Hematopoietic multipotent progenitor cell treated with erythropoietin and hydrocortisone succinate and interleukin-3 and kit ligand, for 15 days (in vitro differentiated cells): Measurements from ENCODE around the gene ZSCAN20.
"Not testable (repeated sequence)": the region's sequence is repeated elsewhere in the genome, so short reads cannot be mapped to it uniquely, and the experiment has no call there.

ENCODE experiments used
- DNase-seq: peaks from one replicate; pipeline ENCODE4 v3.0.0-alpha.2; 2015; ENCODE audit warnings: low spot score

ZSCAN20 gene

DNA sequence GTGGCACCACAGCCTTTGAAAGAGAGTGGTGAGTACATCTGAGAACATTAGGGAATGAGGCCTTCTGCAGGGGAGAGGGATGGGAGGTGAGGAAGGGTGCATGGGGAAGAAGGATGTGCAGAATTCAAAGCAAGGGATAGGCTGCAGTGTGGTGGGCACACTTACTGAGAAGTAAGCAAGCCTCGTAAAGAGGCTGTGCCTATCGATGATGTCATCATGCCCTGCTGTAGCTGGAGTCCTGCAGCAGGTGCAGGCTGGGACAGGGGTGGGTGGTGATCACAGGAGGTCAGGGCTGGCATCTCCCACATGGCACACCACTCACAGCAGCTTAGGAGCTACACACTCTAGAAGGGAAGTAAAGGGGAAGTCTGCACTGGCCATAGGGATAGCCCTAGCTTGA is 16.2 kb downstream of the ZSCAN20 start:
- no peak for DNase-seq

DNA sequence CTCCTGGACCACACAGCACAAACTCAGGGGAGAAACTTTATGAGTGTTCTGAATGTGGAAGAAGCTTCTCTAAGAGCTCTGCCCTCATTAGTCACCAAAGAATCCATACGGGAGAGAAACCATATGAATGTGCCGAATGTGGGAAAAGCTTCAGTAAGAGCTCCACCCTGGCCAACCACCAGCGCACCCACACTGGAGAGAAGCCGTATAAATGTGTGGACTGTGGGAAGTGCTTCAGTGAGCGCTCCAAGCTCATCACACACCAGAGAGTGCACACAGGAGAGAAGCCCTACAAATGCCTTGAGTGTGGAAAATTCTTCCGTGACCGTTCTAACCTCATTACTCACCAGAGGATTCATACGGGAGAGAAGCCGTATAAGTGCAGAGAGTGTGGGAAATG is 22.5 kb downstream of the ZSCAN20 start:
- DNase-seq = no peak

DNA sequence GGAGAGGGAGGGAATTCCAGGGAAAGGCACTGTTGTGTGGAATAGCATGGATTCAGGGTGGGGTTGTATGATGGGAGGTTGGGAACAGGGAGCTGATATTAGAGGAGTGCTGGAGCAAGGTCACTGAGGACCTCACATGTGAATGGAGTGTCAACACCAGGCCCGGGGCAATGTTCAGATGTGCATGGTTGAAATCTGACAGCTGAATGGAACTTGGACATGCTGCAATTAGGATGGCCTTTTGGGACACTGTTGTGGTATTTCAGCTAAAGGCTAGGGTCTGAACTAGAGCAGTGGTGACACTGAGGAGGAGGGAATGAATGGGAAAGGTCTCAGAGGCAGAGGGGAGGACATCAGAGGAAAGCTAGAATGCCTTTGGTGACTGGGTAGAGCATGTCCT is 25.0 kb downstream of the ZSCAN20 start:
- no peak for DNase-seq

DNA sequence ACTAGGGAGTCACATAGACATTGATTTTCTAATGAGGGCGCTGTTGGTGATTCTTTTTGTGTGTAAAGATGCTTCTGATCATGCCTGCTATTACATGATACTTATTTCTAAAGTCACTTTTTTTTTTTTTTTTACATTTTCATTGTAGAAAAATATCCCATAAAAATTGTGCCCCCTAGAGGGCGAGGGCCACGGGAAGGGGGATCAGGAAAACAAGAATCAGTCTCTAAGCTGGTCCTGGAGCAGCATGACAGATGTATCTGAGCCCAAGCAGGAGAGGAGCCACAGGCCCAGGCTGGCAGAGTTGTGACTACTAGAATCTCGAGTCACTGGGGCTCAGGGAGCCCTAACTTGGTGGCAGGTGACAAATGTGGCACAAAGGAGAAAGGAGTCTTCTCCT is 28.1 kb downstream of the ZSCAN20 start:
- no peak for DNase-seq

DNA sequence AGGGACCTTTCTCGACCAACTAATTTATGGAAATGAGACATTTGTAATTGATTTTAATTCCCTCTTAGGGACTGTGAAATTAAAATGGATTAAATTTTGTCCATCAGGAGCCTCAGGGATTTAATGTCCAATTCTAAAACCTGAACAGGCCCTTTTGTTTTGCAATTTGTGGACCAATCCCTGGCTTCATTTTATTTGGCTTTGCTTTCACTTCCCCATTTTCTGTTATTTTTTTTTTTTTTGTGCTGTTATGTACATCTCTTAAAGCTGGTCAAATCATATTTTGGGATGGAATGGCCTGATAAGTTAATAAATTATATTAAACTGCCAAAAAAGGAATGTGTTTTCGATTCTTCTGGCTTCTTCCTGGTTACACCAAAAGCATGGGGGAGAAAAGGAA is 28.9 kb downstream of the ZSCAN20 start:
- DNase-seq = no peak

DNA sequence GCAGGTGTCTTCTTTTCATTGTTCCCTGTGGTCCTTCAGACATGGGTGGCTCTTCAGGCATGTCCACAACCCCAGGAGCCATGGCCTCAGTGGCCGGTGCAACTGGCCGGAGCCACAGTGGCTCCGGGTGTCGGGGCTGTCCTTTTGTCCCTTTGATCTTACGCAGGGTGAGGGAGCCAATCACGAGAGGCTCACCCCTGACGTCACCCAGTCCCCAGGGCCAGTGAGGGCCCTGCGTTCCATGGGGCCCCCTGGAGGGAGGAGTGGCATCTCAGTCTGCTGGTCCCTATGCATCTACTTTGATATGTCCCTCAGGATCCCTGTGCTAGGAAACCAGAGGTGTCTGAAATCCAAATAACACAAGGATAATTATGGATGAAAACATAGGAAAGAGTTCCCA is 29.3 kb downstream of the ZSCAN20 start:
- DNase-seq = no peak

DNA sequence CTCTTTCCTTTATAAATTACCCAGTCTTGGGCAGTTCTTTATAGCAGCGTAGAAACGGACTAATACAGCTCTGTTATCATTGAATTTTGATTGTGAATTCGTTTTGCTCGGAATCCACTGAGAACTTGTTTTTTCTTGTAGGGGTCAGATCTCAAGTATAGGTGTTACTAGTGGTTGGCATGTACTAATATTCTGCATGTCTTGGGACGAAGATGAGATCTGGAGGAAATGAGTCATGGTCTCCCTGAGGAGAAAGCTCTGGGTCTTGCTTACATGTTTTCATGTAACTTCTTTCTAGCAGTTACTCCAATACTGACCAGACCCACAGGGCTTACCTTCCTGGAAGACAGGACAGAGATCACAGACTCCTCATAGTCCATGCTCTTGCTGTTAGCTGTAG is 30.3 kb downstream of the ZSCAN20 start:
- DNase-seq = no peak

DNA sequence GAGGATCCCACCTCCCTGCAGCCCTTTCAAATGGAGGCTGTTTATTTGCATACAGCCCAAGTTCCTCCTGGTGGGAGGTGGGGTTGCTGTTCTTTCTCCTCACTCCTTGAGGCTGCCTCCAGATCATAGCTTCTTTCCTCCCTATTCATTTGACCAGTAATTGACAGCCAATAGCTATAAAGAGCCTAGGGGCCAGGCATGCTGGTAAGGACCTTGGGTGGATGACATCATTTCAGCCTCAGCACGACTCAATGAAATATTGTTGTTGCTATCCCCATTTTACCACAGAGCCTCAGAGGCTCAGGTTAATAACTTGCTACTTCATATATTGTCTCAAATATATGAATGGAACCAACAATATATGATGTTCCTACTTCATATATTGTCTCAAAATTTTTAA is 31.1 kb downstream of the ZSCAN20 start:
- no peak for DNase-seq

DNA sequence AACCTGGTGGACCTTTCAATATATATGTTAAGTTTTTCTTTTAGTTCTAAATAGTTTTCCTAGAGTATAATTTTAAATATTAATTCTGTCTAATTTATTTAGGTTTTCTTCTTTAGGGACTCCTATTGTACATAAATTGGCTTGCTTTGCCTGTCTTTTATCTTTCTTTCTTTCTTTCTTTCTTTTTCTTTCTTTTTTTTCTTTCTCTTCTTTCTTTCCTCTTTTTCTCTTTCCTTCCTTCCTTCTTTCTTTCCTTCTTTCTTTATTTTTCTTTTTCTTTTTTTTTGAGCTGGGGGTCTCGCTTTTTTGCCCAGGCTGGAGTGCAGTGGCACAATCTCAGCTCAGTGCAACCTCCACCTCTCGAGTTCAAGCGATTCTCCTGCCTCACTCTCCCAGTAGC is 35.2 kb downstream of the ZSCAN20 start:
- no peak for DNase-seq

DNA sequence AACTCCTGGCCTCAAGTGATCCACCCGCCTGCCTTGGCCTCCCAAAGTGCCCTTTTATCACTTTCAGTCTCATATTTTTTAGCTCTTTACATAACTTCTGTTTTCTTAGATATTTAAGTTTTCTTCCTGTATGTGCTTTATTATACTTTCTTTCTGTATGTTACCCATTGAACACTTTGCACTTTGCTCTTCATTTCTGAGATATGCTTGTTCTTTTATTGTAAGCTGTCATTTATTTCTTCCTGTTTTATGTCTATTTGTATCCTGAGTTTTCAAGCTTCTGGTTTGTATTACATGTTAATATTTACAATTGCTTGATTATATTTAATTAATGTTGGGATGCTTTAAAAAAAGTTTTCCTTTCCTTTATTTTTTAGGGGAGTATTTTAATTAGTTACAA is 35.7 kb downstream of the ZSCAN20 start:
- DNase-seq = no peak

DNA sequence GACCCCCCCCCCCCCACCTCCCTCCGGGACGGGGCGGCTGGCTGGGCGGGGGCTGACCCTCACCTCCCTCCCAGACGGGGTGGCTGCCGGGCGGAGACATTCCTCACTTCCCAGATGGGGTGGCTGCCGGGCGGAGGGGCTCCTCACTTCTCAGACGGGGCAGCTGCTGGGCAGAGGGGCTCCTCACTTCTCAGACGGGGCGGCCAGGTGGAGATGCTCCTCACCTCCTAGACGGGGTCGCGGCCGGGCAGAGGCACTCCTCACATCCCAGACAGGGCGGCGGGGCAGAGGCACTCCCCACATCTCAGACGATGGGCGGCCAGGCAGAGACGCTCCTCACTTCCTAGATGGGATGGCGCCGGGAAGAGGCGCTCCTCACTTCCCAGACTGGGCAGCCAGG is 36.8 kb downstream of the ZSCAN20 start:
- not testable (repeated sequence) for DNase-seq

DNA sequence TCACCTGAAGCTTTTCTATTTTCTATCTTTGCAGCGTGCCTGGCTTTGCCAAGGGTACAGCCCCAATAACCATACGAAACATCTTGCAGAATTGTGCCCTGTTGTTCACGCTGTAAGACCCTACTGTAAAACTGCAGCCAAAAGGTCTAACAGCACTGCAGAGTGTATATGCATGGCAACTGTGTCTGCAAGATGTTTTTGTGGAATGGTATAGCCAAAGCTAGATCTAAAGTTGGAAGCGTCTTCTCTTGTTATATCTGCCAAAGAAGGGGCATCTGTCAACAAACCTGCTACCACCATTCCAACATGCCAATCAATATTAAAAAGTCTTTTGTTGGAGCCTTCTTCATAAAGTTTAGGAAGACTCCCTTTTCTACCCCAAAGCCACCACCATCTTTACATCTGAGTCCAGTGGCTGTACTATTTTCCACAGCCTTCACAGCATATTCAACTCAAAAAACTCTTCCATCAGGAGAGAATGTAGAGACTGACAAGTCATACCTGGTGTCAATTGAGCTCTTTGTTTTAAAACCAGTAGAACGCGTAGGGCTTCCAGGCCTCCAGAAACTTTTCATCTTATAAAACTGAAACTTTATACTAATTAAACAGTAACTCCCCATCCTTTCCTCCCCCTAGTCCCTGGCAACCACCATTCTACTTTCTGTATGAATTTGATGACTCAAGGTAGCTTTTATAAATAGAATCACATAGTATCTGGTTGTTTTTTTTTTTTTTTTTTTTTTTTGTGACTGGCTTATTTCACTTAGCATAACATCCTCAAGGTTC is 40.0 kb downstream of the ZSCAN20 start:
- DNase-seq = no peak

DNA sequence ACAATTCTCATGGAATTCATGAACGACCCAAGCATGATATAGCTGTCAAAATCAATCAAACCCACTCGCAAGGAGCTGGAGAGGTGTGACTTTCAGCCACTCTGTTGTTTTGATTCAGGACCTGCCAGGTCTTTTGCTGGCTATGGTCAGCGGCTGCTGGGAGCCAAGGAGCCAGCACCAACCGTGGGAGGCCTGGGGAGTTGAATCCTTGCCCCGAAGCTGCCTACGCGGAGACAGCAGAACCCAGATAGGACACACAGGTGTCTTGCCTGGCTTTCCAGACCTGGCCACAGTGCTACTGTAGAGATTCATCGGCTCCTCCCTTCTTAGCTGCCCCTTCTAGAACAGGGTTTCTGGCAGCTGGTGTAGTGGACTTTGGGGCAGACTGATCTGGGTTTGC is 42.7 kb downstream of the ZSCAN20 start:
- no peak for DNase-seq

DNA sequence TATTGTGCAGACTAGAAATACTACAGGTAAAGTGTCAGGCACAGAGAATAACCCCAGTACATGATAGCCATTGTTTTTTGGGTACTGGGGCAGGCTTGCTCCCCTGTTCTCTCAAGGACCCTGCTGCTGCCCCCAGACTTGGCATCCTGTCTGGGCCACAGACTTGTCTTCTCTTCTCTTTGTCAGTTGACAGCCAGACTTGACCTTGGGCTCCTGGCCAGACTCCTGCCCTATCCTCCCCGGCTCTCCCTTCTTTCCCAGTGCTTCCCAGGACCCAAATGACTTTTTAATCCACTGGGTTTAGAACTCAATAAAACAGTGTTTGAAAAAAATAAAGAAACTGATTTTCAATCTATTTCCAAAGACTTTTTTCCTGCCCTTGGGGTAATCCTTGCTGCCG is 43.2 kb downstream of the ZSCAN20 start:
- DNase-seq = no peak

DNA sequence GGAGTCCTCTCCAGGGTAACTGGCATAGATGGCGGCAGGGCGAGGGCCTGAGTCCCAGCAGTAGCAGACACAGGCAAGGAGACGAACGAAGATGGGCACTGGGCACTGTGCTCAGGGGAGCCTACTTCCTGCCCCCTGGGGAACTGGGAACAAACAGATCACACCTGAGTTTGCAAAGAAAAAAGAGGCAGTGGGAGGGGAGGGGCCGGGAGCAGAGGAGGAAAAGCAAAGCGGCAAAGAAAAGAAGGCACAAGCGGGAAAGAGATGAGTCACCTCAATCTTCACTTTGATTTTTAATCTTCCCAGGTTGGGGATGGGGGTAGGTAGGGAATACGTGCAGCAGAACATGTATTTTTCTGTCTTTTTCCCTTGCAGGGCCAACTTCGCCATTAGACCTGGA is 44.0 kb downstream of the ZSCAN20 start:
- no peak for DNase-seq

DNA sequence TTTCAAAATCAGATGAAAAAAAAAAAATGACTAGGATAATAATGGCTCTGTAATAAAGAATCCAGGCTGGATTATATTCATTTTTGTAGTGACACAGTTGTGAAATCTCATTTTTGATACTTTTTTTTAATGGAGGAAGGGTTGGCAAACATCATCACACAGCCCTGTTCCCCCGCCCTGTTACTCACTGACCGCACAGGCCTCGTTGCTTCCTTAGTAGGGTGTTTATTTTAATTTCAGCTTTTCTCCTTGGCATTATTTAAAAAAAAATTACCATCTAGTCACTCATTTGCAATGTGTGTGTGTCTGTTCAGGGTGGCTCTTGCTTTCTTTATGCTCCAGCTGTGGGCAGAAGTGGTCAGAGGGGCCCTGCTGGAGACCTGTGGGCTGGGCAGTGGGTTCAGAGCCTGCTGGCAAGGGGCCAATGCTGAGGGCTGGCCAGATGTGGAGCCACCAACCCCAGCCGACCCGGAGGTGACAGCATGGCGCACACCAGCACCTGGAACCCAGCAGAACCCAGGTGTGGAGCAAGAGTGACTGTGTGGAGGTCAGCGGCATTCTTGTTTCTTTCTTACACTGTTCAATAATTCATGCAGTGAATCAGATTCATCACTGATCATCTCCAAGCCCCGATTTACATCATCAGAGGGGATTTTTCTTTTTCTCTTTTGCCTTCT is 44.6 kb downstream of the ZSCAN20 start:
- DNase-seq = no peak

DNA sequence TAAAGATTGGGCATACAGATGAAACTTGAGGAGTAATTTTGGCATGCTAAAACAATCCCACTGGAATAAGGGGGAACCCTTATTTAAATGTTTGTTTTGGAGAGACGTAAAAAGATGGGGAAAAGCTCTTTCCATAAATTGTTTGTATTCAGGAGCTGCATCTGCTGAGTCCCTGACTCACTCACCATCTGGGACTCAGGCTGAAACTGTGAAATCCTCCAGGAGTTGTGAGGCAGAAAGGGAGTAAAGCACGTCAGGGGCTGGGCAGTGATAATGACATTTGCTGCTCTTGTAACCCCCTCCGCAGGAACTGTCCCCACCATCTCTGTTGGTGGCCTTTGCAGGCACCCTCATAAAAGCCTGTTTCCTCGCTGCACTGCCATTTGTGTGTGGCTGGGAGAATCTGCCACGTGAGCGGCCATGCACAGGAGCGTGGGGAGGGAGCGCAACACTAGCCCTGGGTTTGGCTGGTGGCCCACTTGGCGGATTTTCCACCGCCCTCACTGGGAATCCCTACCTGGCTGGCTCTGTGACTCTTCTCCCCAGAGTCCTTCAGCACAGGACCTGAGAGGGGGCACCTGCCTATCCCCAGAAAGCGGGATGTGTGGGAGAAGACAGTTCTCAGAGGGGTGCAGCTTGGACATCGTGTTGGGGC is 45.3 kb downstream of the ZSCAN20 start:
- no peak for DNase-seq

DNA sequence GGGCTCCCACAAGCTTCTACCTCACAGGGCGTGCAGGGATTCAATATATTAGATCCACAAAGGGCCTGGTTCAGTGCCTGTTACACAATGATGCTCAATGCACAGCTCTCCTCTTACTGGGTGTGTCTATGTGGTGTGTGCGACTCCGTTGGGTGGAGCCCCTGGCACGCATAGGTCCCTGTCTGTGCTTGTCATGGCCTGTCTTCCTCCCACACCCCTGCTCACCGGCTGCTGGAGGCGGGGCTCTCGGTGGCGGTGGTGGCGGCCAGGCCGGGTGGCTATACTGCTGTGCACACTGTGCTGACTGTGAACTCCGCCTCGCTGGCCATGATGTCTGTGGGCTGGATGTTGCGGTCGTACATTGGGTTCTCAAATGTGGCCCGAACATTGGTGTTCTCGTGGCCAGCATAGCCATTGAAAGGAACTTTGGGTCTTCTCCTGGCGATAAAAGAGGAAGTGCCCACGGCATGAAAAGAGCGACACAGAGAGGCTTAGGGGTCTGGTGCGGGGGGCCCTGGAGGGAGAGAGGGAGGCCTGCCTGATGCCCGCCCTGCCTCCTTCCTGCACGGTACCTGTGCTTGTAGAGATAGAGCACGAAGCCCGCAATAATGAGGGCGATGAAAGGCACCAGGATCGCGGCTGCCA is 46.9 kb downstream of the ZSCAN20 start:
- no peak for DNase-seq

DNA sequence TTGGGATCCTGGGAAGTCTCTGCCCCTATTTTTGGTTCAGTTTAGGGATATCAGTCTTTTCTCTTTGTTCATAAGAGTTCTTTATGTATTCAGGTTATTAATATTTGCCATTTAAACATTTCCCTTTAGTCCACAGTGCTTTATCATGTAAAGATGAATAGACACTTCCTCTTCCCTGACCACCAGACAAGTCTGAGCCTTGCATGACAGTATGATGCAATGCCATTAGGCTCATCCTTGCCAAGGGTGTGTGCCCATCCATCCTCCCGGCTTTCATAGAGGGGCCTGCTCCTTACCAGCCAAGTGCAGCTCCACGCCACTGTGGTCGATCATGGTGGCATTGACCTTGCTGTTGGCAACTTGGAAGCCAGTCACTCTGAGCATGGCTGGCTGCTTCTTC is 52.1 kb downstream of the ZSCAN20 start:
- DNase-seq = no peak

DNA sequence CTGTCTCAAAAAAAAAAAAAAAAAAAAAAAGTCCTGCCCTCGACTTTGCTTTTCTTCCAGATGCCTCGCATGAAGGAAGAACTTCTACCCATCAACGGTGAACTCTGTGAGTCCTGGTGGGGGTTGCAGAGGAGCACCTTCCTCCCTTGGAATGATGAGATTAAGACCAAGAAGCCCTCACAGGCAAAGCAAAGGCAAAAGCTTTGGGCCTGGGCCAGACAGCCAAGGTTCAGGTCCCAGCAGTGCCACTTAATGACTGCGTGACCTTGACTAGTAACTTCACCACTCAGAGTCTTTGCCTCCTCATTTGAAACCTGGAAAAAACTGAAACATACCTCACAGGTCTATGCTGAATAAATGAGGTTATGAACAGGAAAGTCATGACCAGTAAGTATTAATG is 55.5 kb downstream of the ZSCAN20 start:
- no peak for DNase-seq

DNA sequence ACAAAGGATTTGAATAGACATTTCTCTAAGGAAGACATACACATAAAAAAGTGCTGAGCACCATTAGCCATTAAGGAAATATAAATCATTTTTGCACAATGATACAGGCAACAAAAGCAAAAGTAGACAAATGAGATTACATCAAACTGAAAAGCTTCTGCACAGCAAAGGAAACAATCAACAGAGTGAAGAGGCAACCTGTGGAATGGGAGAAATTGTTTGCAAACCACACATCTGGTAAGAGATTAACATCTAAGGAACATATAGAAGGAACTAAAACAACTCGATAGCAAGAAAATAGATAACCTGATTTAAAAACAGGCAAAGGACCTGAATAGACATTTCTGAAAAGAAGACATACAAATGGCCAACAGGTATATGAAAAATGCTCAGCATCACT is 57.5 kb downstream of the ZSCAN20 start:
- DNase-seq = no peak

DNA sequence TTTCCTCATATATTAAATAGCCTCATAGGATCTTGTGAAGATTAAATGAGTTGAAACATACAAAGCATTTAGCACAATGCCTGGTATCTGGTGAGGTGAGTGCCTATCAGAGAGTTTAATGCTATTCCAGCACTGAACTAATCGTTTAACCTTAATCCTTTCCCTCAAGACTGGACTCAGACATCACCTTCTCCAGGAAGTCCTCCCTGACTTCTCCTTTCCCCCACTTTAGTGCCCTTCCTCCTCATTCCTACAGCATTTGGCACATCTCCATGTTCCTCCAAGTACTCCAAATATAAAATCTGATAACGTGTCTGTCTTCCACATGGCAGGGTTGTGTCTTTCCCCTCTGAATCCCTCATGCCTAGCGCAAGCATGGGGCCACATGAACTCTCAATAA is 59.8 kb downstream of the ZSCAN20 start:
- no peak for DNase-seq

DNA sequence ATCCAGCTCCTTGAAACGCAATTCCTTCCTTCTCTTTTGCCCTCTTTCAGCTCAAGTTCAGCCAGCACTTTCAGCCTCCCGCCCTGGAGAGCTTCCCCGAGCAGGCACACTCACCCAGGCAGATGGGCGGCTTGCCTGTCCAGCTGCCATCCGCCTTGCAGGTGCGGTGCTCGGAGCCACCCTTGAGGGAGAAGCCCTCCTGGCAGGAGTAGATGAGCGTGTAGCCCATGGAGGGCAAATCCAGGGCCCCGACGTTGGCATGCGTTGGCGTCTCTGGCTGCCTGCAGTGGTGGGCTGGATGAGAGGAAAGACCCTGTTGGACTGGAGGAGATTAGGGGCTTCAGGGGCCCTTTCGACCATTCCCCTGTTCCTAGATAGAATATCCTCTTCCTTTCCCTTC is 60.5 kb downstream of the ZSCAN20 start:
- no peak for DNase-seq
